Gastrocnemius medialis (tissue), 4 donors: ENCODE data around the gene PPIC.

Experiments used
- POLR2A ChIP-seq, 2 donors: fragments of 450-650 bp; IDR thresholded peaks; one replicate each; pipeline ENCODE4 v1.6.1; 2017; ENCODE audit warnings: antibody characterized with exemption in 2 of 2, mild to moderate bottlenecking in 2 of 2, moderate library complexity in 2 of 2
- TF ChIP-seq, protein P1 (sequence below), 5 experiments: fragments of 450-650 bp in 3 of 5; fragments of 200-600 bp in 2 of 5; sonication (generic) in 2 of 5; IDR thresholded peaks in 4 of 5; conservative IDR thresholded peaks in 1 of 5; 1 replicate in 4 of 5; 2 replicates in 1 of 5; pipeline ENCODE4 v1.5.1; 2016 to 2019; ENCODE audit warnings: antibody characterized with exemption in 5 of 5, mild to moderate bottlenecking in 3 of 5, moderate library complexity in 3 of 5

GRCh38 chr5:123033157-123033671, 3.3 kb downstream of the PPIC start:
- TF ChIP-seq, protein P1, sequence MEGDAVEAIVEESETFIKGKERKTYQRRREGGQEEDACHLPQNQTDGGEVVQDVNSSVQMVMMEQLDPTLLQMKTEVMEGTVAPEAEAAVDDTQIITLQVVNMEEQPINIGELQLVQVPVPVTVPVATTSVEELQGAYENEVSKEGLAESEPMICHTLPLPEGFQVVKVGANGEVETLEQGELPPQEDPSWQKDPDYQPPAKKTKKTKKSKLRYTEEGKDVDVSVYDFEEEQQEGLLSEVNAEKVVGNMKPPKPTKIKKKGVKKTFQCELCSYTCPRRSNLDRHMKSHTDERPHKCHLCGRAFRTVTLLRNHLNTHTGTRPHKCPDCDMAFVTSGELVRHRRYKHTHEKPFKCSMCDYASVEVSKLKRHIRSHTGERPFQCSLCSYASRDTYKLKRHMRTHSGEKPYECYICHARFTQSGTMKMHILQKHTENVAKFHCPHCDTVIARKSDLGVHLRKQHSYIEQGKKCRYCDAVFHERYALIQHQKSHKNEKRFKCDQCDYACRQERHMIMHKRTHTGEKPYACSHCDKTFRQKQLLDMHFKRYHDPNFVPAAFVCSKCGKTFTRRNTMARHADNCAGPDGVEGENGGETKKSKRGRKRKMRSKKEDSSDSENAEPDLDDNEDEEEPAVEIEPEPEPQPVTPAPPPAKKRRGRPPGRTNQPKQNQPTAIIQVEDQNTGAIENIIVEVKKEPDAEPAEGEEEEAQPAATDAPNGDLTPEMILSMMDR (IDR thresholded peaks at IDR 0.05 in 4 of 5, conservative IDR thresholded peaks at IDR 0.05 in 1 of 5), result no peak
- no peak for TF ChIP-seq POLR2A (IDR thresholded peaks at IDR 0.05)
